Right lobe of liver (tissue), 4 donors: ENCODE measurements around the gene LEF1.

Experiments used
- CTCF ChIP-seq, 4 donors: fragments of 200-600 bp in 3 of 4; fragments of 450-650 bp in 1 of 4; IDR thresholded peaks; one replicate each; pipeline versions ENCODE4 v1.5.1 to v1.8.0; 2016 to 2022; ENCODE audit warnings: antibody characterized with exemption in 4 of 4, mild to moderate bottlenecking in 2 of 4
- POLR2A ChIP-seq: fragments of 450-650 bp; IDR thresholded peaks from one replicate; pipeline ENCODE4 v1.6.1; 2017; ENCODE audit warnings: antibody characterized with exemption, mild to moderate bottlenecking
- donor health status: DM: no; HTN: no; CAD: no.
- donor health status: DM: no; HTN: no; CAD: no.
- donor health status: DM: no; HTN: yes; CAD: no.

DNA sequence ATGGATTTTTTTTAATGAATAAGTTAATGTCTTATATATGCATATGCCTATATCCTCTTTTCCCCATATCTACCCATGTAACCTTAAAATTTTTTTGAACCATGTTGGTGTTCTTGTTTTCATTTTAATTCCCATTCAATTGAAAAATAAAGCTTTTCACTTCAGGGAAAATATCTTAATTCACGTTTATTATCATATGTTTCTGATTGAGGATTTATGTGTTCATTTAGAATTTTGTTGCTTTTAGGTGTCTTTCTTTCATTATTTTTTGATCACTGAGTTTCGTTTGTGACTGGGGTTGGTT lies 149.9 kb downstream of the LEF1 start:
- TF ChIP-seq CTCF (IDR thresholded peaks at IDR 0.05) (peak in 1 of 4 donors; percentile 0), POLR2A (no peak)
